Fibroblast of skin of back (primary cell): ENCODE data around the gene PCDHB16.

Source experiments
- DNase-seq: peaks from one replicate; pipeline ENCODE4 v3.0.0-alpha.2; 2013

PCDHB16 gene

DNA sequence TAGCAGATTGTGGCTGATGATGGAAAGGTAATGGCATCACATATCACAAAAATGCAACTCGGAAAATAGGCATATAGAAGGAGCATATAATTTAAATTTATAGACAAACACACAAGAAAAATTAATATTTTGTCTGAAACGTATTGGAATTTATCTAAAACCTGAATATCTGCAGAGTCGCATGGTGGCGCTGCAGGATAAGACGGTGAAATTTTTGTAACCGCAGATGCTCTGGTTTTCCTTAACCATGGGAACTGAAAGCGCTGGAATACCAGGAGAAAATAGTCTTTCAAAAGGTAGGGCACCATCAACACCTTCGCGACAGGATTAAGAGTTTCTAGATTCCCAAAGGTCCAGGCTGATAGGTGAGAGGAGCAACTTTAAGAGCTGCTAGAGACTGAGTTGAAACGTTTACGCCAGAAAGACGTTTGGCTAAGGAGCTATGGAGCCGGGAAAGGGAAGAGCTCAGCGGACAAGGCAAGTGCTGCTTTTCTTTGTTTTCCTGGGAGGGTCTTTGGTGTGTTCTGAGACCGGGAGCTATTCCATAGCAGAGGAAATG, 52.0 kb downstream of the PCDHB16 start:
- peak; percentile 3 for DNase-seq
